HAP-1 (cell line): Measurements from ENCODE around the gene TFB2M.

Source experiments
- DNase-seq, 2 experiments: peaks; one replicate each; pipeline ENCODE4 v3.0.0-alpha.2; 2016 to 2020; ENCODE audit warnings: low spot score in 2 of 2
- H3K27me3 ChIP-seq: fragments of 250-450 bp; sonication (Bioruptor Pico); 2 replicates; pipeline ENCODE4 v1.5.1; 2020; ENCODE audit warnings: low read depth, mild to moderate bottlenecking, moderate library complexity
- H3K36me3 ChIP-seq: fragments of 250-450 bp; sonication (Bioruptor Pico); replicated peaks from 2 replicates; pipeline ENCODE4 v1.5.1; 2020; ENCODE audit warnings: mild to moderate bottlenecking
- H3K4me1 ChIP-seq: fragments of 250-450 bp; sonication (Bioruptor Pico); 2 replicates; pipeline ENCODE4 v1.5.1; 2020; ENCODE audit warnings: mild to moderate bottlenecking
- H3K4me3 ChIP-seq: fragments of 250-450 bp; sonication (Bioruptor Pico); 2 replicates; pipeline ENCODE4 v1.5.1; 2020; ENCODE audit warnings: mild to moderate bottlenecking, moderate library complexity
- H3K9me3 ChIP-seq: fragments of 250-450 bp; sonication (Bioruptor Pico); 2 replicates; pipeline ENCODE4 v1.5.1; 2020; ENCODE audit warnings: mild to moderate bottlenecking, moderate library complexity
- in situ Hi-C: fragments of 300-500 bp; cut with MboI; formaldehyde crosslinking; loops from 3 replicates; pipeline ENCODE4 v1.14.3; 2020; ENCODE audit warnings: low sequenced_read_pairs, inconsistent platforms, mixed read lengths

The TFB2M gene

GRCh38 chr1:246511203-246511602 is 54.9 kb downstream of the TFB2M start:
- no peak overlapping the region for H3K4me3 ChIP-seq
- in situ Hi-C loops: no loop called here
- no peaks in the 10 kb centered on the region; the same call in 1 of the 2 replicates for H3K4me1 ChIP-seq
- DNase-seq: no peak
- no peaks in the 10 kb centered on the region for H3K36me3 ChIP-seq
- peaks cover 13% of the 10 kb centered on the region; the same call in 1 of the 2 replicates for H3K9me3 ChIP-seq
- H3K27me3 ChIP-seq: no peaks in the 10 kb centered on the region

GRCh38 chr1:246510147-246511030 is 55.7 kb downstream of the TFB2M start:
- Histone ChIP-seq H3K9me3 (peaks cover 13% of the 10 kb centered on the region; the same call in 1 of the 2 replicates), H3K36me3 (no peaks in the 10 kb centered on the region), H3K27me3 (no peaks in the 10 kb centered on the region), H3K4me1 (peaks cover 6% of the 10 kb centered on the region), H3K4me3 (no peak overlapping the region)
- in situ Hi-C loops: no loop called here
- no peak for DNase-seq

- peaks cover 6% of the 10 kb centered on the region for H3K4me1 ChIP-seq
- H3K27me3 ChIP-seq: no peaks in the 10 kb centered on the region
- in situ Hi-C loops: loop anchor here (5.0 kb wide), 1 partner anchor 188 kb away; no protein-coding TSS in a partner anchor
- peaks cover 4% of the 10 kb centered on the region; the same call in 1 of the 2 replicates for H3K9me3 ChIP-seq
- no peak overlapping the region for H3K4me3 ChIP-seq
- DNase-seq: no peak
- no peaks in the 10 kb centered on the region for H3K36me3 ChIP-seq
Measured at GRCh38 chr1:246508897-246509688, 57.0 kb downstream of the TFB2M start.

- DNase-seq: peak; percentile 79 to 84
- Histone ChIP-seq H3K27me3 (no peaks in the 10 kb centered on the region), H3K4me1 (peaks cover 6% of the 10 kb centered on the region), H3K4me3 (peak within 1 kb of the TSS; percentile 81), H3K36me3 (peaks cover 9% of the 10 kb centered on the region), H3K9me3 (no peaks in the 10 kb centered on the region)
- in situ Hi-C loops: loop anchor here (5.0 kb wide), 1 partner anchor 190 kb away; no protein-coding TSS in a partner anchor
Measured at GRCh38 chr1:246506674-246507481, 59.2 kb downstream of the TFB2M start, which contains the start of gene SMYD3. SMYD3 (minus strand) TSS chr1:246507279.

- in situ Hi-C loops: loop anchor here (5.0 kb wide), 1 partner anchor 191 kb away; no protein-coding TSS in a partner anchor
- DNase-seq: peak in 1 of 2 experiments; percentile 23
Measured at GRCh38 chr1:246506367-246506673, 59.7 kb downstream of the TFB2M start.

GRCh38 chr1:246503341-246503740 is 62.7 kb downstream of the TFB2M start:
- no peak for DNase-seq

More at GRCh38 chr1:246506367-246506673, 59.7 kb downstream of the TFB2M start:
- H3K9me3 ChIP-seq: no peaks in the 10 kb centered on the region
- H3K27me3 ChIP-seq: no peaks in the 10 kb centered on the region
- H3K36me3 ChIP-seq: peaks cover 13% of the 10 kb centered on the region
- peaks cover 6% of the 10 kb centered on the region for H3K4me1 ChIP-seq
- peak overlapping the region; percentile 81 for H3K4me3 ChIP-seq

GRCh38 chr1:246497331-246497915 is 68.6 kb downstream of the TFB2M start:
- Histone ChIP-seq H3K9me3 (no peaks in the 10 kb centered on the region), H3K36me3 (peaks cover 6% of the 10 kb centered on the region), H3K27me3 (no peaks in the 10 kb centered on the region), H3K4me1 (peaks cover 7% of the 10 kb centered on the region), H3K4me3 (no peak overlapping the region)
- DNase-seq: peak; percentile 24 to 78
- in situ Hi-C loops: loop anchor here (25.0 kb wide), 1 partner anchor 1335 kb away; the partner anchor contains the start of gene KIF26B

More at GRCh38 chr1:246503341-246503740, 62.7 kb downstream of the TFB2M start:
- in situ Hi-C loops: no loop called here
- peaks cover 13% of the 10 kb centered on the region for H3K36me3 ChIP-seq
- H3K4me3 ChIP-seq: no peak overlapping the region
- H3K27me3 ChIP-seq: no peaks in the 10 kb centered on the region
- H3K4me1 ChIP-seq: peaks cover 6% of the 10 kb centered on the region
- no peaks in the 10 kb centered on the region for H3K9me3 ChIP-seq

GRCh38 chr1:246492611-246493245 is 73.3 kb downstream of the TFB2M start:
- Histone ChIP-seq H3K36me3 (no peaks in the 10 kb centered on the region), H3K9me3 (no peaks in the 10 kb centered on the region), H3K4me3 (no peak overlapping the region), H3K4me1 (peaks cover 8% of the 10 kb centered on the region; the same call in 1 of the 2 replicates), H3K27me3 (no peaks in the 10 kb centered on the region)
- in situ Hi-C loops: loop anchor here (25.0 kb wide), 1 partner anchor 1330 kb away; the partner anchor contains the start of gene KIF26B
- DNase-seq: peak; percentile 68 to 83

- in situ Hi-C loops: loop anchor here (25.0 kb wide), 1 partner anchor 1329 kb away; the partner anchor contains the start of gene KIF26B
- no peaks in the 10 kb centered on the region for H3K36me3 ChIP-seq
- H3K27me3 ChIP-seq: no peaks in the 10 kb centered on the region
- peaks cover 8% of the 10 kb centered on the region; the same call in 1 of the 2 replicates for H3K4me1 ChIP-seq
- no peaks in the 10 kb centered on the region for H3K9me3 ChIP-seq
- no peak for DNase-seq
- H3K4me3 ChIP-seq: no peak overlapping the region
Measured at GRCh38 chr1:246491551-246492053, 74.5 kb downstream of the TFB2M start.
